Mammary epithelial cell (primary cell): ENCODE data around the gene FRRS1.

Source experiments
- EZH2 ChIP-seq: IDR thresholded peaks from 2 replicates; pipeline ENCODE4 v1.6.1; 2012; ENCODE audit warnings: low read length, inconsistent platforms, borderline replicate concordance
- TF ChIP-seq, protein P1 (sequence below), 2 donors: IDR thresholded peaks in 1 of 2; conservative IDR thresholded peaks in 1 of 2; 2 replicates each; pipeline ENCODE4 v1.5.1; 2011 to 2012; ENCODE audit warnings: inconsistent platforms in 2 of 2, low read length in 2 of 2, mild to moderate bottlenecking in 2 of 2, control low read depth in 1 of 2, low read depth in 1 of 2; ENCODE audit not compliant: insufficient read depth in 1 of 2; ENCODE audit errors: extremely low read depth in 1 of 2

GRCh38 chr1:99811075-99811474, 44.6 kb upstream of the FRRS1 start:
- TF ChIP-seq, protein P1, sequence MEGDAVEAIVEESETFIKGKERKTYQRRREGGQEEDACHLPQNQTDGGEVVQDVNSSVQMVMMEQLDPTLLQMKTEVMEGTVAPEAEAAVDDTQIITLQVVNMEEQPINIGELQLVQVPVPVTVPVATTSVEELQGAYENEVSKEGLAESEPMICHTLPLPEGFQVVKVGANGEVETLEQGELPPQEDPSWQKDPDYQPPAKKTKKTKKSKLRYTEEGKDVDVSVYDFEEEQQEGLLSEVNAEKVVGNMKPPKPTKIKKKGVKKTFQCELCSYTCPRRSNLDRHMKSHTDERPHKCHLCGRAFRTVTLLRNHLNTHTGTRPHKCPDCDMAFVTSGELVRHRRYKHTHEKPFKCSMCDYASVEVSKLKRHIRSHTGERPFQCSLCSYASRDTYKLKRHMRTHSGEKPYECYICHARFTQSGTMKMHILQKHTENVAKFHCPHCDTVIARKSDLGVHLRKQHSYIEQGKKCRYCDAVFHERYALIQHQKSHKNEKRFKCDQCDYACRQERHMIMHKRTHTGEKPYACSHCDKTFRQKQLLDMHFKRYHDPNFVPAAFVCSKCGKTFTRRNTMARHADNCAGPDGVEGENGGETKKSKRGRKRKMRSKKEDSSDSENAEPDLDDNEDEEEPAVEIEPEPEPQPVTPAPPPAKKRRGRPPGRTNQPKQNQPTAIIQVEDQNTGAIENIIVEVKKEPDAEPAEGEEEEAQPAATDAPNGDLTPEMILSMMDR (conservative IDR thresholded peaks at IDR 0.05 in 1 of 2, IDR thresholded peaks at IDR 0.05 in 1 of 2; ENCODE audit: extremely low read depth in 1 of 2, insufficient read depth in 1 of 2, low read depth in 1 of 2, low read length in 2 of 2) = no peak
- TF ChIP-seq EZH2 = no peak
